ENCODE measurements around the gene CHADL.

- TF ChIP-seq SMARCE1 (IDR thresholded peaks at IDR 0.05) (no peak), MTA1 (IDR thresholded peaks at IDR 0.05; ENCODE audit: borderline replicate concordance) (no peak), KLF13 (tag; IDR thresholded peaks at IDR 0.05; ENCODE audit: borderline replicate concordance, low read depth) (no peak), HMGXB4 (CRISPR knock-in tag; IDR thresholded peaks at IDR 0.05) (no peak), BRD4 (IDR thresholded peaks at IDR 0.05) (no peak), ZNF165 (CRISPR knock-in tag; IDR thresholded peaks at IDR 0.05; ENCODE audit: borderline replicate concordance) (no peak), ZNF766 (CRISPR knock-in tag; conservative IDR thresholded peaks at IDR 0.05) (no peak)
These were observed 11.5 kb downstream of the CHADL start for GRCh38 chr22:41229215-41229614.
